SIG-M5 treated with dmso at 0.1 percent for 504 hours (cell line): ENCODE results near the gene STIMATE.
A peak's percentile ranks its signal among the peaks of the same experiment; 100 is the strongest.

ENCODE experiments used
- DNase-seq: peaks from one replicate; lab custom pipeline; 2025; ENCODE audit not compliant: unreplicated experiment; lab: John Stamatoyannopoulos, UW

The STIMATE gene

DNA sequence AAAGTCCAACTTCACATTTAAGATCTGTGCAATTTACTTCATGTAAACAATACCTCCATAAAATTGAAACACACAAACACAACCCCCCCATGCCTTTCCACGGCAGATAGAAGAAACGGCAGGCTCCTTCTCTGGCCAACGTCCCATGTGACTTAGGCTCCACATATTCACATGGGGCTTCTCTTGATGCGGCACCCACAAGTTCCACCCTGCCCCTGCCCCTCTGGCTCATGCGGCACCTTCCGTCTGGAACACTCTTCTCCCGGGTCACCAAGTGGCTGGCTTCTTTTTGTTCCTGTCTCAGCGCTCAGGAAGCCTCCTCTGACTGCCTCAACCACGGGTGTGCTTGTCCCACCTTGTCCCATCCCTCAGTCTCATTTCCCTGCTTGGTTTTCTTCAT is 25.6 kb downstream of the STIMATE start:
- no peak for DNase-seq

DNA sequence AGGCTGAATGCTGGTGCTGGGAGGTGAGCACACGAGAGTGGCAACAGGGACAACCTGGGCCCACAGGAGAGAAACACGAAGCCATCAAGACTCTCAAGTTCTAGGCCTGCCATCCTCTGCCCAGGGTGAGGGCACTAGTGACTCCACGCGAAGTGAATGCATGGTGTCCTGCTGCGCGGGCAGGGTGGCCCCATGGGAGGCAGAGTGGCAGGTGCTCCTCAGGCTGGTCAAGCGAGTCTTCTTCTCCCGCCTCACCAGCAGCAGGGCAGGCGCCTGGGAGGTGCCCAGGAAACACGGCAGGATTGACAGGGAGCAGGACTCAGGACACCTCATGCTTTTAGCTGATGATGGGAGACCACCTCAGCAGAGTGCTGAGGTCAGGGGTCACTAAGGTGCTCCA is 26.9 kb downstream of the STIMATE start:
- no peak for DNase-seq

DNA sequence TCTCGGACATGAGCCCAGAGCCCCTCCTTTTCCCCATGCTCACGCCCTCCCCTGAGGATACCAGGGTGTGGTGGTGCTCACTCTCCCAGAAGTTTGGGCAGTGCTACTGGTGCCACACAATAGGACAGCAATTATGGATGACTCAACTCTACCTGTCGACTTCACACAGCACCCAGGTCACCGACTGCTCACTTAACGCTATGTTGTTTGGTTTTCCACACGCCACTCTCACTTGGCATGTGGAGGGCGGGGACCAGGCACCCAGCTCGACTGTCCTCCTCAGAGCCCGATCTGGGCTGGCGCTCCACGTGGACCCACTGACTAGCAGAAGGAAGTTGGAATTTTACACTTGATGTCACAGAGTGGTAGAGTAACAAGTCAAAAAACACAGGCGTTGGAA is 30.9 kb downstream of the STIMATE start:
- no peak for DNase-seq

DNA sequence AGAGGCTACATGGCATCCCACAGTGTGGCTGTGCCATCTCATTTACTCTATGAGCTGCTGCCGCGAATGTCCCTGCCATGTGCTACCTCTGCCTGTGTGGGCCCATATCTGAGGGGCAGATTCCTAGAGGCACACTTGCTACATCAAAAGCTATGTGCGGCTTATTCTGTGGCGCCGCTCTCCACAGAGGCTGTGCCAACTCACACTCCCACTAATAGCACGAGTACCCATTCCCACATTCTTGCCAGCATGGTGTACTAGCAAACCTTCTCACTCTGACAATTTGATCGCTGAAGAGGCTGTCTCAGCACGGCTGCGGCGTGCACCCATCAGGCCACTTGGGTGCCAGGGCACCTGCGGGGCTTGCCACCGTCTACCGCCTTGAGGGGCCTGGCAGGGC is 31.4 kb downstream of the STIMATE start:
- no peak for DNase-seq

DNA sequence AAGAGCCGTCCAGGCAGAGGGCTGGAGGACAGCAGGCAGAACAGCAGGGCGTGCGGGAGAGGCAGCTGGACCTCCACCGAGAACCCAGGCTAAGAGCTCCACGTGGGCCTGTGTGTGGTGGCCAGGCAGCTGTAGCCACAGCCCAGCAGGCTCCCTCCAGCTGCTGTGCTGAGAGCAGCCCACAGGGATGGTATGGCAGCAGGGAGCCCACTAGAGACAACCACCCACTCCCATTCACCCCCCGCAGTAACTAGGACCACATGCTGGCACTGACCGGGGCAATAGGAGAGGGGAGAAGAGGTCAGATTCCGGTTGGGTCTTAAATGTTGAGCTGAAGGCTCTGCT is 37.0 kb downstream of the STIMATE start:
- no peak for DNase-seq

DNA sequence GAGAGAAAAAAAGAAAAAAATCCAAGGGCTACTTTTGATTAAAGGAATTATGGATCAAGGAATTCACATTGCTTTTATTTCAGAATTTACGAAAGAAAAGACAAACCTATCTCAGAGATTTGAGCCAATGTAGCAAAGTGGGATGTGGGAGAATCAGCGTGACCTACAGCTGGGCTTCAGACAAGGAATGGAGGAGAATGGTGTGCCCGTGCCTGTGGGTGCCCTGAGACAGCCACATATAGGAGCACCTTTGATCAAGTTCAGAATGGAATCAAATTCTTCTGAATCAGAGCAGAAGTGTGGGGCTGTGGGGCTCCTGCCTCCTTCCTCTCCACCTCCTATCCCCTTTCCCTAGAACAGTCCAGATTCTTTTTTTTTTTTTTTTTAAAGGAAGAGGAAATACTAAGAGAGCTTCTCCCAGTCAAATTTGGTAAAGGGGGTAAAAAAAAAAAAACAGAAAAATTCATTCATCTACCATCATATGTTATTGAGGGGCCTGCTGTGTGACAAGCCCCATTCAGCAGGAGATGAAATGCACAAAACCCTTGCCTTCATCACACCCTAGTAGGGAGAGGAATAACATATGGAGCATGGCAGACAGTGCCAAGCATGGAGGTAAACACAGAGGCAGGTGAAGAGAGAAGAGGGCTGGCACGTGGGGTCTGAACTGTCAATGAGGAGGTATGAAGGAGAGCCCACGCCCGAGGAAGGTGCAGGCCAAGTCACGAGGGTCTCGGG is 37.5 kb downstream of the STIMATE start:
- DNase-seq = no peak

DNA sequence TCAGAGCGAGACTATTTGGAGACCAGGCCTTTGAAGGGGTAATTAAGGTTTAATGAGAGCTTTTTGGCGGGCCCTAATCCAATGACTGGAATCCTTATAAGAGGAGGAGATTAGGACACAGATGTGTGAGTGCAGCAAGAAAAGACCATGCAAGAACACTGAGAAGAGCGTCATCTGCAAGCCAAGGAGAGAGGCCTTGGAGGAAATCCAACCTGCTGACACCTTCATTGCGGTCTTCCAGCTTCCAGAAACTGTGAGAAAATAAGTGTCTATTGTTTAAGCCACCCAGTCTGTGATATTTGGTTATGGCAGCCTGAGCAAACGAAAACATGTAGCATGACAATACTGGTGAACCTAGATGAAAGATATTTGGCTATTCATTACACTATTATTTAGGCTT is 39.5 kb downstream of the STIMATE start:
- DNase-seq = no peak

DNA sequence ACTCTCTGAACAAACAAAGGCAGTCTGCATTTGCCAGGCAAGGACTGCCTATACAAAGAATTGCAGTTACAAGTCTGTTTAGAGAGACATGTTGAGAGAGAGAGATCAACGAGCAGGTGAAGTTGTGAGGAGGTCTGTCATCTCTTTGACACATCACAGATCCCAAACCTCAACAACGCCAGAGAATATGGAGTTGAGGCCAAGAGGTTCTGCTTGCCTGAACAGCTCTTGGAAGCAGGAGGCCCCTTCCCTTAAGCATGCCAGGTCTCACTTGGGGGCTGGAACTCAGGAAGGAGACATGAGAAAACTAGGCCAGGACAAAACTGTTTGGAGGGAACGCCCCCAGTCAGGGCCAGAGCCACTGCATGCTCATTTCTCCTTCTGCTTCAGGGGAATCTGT is 40.2 kb downstream of the STIMATE start:
- DNase-seq = no peak

DNA sequence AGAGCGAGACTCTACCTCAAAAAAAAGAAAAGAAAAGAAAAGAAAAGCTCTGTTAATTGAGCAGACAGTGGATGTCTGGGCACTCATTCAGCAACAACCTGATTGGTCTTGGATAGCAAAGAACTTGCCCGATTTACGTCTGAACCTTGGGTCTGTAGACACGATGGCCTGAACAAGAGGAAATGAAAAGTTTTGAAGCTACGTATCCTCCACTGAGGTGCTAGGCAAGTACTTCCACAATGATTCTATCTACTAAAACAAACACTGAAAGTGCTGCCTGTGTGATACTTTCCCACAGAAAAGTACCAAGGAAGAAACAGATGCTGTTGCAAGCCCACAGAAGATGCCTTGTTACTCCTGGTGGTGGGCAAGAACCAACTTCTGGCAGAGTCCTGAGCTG is 40.7 kb downstream of the STIMATE start:
- DNase-seq = no peak

DNA sequence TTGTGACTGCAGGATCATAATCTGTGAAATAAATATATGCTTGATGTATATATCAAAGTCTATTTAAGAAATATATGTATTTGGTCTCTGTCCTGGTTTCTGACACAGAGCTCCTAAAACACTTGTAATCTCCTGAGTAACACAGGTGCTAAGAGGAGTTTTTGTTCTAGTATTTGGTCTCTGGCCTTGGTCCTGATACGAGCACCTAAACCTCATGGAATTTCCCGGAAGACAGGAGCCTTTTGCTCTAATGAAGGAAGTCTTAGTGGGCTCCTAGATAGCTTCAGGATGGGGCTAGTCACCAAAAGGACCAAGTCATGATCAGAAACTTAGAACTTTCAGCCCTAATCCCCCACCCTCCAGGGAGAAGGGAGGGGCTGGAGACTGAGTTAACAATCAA is 43.3 kb downstream of the STIMATE start:
- DNase-seq = no peak

DNA sequence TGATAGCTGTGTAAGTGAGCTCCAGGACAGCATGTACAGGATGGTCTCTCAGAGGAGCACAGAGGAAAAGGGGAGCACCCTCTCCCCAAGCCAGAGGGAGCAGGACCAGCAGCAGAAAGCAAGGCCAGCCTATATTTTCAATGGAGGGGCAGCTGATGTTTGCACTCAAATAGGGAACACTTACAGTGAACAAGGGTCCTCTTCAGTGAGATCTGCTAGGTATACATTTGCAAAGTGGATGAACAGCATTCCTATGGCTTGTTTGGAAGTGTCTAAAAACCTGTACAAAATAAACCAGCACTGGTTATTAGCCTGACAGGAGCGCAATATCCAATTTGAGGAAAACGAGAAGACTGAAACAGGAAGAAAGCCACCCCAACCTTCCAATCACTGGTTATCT is 44.9 kb downstream of the STIMATE start:
- DNase-seq = no peak

DNA sequence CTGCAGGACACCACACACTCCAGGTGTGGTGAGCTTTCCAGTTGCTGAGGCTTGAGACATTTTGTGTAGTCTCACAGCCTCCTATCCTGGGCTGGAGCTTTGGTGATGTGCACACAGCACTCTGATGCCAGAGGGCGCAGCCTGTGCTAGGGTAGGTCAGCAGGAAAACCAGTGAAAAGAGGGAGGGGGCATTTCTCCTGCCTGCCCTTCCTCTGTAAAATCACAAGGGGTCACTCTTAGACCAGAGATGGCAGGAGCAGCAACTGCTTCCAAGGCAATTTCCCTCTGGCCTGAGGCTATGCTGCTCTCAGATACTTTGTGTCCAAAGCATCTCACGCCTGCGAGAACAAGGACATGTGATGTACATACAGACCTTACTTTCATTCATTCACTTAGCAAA is 46.0 kb downstream of the STIMATE start:
- DNase-seq = peak; percentile 24

DNA sequence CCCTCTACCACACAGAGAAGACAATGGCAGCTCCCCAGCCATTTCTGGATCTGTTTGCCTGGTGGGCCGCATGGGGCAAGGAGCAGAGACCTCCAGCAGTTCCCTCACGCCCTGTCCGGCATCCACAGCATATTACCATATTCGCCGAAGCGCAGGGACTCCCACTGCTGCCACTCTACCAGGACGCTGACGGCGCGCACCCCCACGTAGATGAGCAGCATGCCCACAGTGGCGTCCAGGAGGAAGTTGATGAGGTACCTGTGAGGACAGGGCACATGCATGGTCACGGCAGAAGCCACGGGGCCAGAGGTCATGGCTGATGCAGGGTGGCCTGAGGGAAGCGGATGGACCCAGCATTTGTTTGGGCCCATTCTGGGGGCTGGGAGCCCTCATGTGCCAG is 47.7 kb downstream of the STIMATE start:
- no peak for DNase-seq

DNA sequence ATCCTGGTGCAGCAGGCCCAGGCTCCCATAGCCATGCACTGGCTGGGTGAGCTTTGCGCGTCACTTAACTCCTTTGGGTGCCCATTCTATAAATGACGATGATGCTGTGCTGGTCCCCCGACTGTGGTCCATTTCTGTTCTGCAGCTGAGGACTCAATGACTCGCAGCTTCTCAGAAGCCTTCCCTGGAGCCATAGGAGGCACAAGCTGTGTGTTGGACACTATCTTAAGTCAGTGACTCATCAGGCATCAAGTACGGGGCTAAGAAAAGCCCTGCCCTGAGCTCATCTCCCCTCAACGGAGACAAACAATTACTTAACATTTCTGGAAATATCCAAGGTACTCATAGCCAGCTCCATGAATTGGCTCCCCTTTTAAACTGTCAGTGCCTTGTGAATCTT is 48.7 kb downstream of the STIMATE start:
- no peak for DNase-seq

DNA sequence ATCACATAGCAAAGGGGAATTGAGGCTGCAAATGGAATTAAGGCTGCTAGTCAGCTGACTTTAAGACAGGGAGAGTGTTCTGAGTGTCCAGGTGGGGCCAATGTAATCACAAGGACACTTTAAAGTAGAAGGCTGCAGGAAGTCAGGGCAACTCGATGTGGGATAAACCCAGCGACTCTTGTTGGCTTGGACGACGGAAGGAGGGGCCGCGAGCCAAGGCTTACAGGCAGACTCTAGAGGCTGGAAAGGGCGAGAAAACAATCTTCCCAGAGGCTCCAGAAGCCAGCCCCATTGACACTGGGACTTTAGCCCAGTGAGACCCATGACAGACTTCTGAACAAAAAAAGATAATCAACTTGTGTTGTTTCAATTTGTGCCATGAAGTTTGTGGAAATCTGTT is 49.6 kb downstream of the STIMATE start:
- no peak for DNase-seq

DNA sequence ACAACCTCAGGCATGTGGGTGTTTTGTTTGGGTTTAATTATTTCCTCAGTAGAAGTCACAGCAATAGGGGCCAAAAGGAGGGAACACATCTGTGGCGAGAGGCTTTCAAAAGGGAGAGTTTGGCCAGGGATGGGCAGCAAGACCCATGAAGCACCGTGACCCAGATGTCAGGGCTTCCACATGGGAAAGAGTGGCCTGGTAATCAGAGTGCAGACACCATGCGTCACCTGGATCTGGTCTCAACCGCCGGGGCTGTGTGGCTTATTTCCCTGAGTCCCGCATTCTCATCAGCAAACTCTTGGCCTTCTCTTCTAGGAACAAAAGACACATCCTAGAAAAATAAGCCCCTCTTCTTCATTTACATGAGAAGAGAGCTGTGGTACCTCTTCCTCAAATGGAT is 50.1 kb downstream of the STIMATE start:
- no peak for DNase-seq

DNA sequence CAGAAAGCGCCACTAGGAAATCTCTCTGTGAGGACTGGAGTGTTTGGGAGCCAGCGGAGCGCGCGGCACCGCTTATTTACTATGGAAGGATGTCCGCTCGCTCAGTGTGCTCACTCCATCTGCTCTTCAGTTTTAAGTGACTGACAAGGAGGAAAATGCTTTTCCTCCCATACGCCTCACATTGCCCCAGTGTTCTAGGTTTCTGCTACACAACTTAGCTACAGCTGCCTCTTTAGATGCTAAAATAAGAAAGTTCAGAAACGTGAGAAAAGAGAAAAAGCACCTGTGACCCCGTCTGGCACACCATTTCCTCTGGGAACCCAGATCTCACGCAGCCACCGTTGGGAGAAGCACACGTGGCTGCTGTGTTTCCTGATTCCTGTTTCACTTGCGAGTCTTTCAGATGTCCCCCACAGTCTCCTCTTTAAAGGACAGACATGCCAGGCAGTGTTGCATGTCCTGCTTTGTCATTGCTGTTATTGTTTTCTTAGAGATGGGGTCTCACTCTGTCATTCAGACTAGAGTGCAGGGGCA is 50.8 kb downstream of the STIMATE start:
- no peak for DNase-seq

DNA sequence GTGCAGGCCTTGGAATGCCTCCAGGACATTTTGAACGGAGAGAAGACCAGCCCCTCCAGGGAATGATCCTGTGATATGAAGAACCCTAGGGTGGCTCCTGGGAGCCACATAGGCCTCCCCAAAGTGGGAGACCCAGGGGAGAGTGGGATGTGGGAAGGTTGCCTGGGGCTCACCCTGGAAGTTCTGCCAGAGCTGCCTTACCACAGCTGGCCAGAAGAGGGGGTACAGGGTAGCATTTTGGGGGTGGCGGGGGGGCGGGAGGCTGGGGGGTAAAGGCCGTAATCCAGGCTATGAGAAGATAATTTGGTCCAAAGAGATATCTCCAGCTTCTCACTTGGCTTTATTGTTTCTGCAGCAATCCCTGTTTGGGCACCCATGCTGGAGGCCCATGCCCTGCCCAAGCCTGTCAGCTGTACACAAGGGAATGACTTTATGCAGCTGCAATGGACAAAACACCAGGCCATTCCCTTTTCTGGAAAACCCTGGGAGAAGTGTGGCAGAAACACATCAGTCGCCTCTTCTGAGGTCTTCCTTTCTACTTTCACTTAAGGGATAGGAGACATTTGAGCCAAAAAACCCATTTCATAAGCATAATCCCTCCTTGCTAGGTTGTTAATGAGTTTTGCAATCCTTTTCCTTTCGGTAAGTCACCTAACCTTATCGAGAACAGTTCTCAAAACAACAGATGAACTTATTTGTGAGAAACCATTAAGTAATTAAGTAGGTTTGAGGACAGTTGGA is 51.5 kb downstream of the STIMATE start:
- DNase-seq = no peak

DNA sequence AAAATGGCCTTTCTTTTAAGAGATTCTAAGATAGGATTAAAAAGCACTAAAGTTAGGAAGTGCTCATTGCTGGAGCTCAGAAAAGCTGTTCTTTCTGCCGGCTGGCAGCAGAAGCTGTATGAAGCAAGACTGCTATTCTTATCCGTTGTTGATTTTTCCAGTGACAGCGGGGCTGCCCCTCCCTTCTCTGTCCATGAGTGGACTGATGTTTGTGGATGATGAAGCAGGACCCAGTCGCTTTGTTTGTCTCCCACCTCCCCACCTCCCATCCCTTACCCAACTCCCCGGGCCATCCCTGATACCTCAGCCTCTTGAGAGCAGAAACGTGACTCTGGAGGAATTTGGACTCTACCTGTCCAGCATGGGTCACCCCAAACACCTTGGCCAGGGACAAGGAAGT is 52.2 kb downstream of the STIMATE start:
- DNase-seq = peak; percentile 82

DNA sequence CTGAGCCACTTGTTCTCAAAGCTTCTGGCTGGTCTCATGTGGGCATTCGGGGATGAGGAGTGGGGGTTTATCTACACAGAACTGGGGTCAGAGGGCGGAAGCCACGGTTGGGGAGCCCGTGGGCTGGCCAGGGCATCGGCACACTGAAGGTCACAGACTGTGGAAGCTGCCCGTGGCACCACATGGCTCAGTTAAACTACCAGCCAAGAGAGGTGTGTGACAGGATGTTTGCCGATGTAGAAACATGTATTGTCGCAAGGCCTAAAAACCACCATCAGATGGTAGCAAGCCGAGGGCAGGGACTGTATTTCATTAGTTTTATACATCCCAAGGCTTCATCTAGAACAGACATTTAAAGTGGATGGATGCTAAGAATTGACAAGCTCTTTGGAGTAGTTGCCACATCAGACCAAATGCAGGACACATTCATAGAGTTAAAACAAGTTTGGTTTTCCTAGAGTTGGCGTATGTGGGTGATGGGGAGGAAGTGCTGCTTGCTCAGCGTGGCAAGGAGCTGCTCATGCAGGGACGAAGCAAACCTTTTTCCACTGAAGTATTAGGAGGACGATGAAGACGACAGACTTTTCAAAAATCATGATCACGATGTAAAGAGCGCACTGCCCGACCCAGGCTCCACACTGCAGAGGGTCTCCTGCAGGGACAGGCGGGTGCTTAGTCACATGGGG is 52.9 kb downstream of the STIMATE start:
- DNase-seq = peak; percentile 41

DNA sequence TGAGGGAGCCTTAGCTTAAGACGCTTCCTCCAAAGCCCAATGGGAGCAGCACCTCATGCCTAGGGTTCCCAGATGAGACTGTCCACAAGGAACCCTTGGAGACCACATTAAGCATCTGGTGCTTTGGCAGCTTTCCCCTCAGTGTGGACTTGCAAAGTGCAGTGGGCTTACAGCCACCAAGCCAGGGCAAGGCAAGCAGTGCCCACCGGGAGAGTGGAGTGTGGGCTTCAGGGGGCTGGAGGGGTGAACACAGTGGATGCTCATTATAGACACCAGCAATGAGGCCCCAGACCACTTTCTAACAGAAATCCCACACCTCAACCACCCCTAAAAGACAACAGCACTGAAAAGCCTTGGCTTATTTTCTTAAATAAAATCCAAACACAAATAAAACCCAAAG is 53.5 kb downstream of the STIMATE start:
- DNase-seq = no peak
